GM21576 (cell line): ENCODE measurements around the gene TREX2.

Experiments used
- ATAC-seq: cut with Tn5 transposase; IDR thresholded peaks from one replicate; pipeline ENCODE4 v1.9.1; 2021; ENCODE audit warnings: mild to moderate bottlenecking, moderate library complexity; ENCODE audit not compliant: unreplicated experiment

Gene TREX2, protein sequence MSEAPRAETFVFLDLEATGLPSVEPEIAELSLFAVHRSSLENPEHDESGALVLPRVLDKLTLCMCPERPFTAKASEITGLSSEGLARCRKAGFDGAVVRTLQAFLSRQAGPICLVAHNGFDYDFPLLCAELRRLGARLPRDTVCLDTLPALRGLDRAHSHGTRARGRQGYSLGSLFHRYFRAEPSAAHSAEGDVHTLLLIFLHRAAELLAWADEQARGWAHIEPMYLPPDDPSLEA

DNA sequence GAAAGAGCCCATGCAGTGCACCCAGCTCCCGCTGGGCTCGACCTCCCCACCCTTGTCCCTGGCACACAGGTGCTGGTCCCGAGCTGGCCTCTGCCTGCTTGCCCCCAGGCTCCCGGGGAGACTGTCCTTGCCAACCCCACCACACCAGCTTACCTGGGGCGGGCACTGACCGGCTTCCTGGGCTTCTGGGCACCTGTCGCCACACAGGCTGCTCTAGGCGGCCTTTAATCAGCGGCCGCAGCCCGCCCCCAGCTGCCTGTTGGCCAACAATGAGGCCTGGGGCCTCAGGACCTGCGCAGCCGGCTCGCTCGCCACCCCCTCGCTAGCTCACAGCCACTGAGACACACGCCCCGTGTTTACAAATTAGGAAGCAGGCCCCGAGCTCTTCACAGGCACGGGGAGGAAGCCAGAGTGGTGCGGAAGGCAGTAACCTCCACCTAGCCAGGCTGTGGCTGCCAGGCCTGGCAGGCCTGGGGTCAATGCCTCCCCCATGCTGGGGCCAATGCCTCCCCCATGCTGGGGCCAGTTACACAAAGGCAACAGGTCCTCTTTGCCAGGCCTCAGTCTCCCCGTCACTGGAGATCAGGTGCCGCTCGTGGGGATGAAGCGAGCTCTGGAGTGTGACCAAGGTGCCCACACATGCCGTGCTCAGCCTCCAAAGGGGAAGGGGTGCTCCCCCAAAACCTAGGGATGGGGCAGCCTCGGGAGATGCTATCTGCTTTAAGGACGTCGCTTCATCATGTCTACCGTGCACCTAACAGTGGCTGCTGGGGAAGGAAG is at the start of gene TREX2:
TSS of gene TREX2 (minus strand) at position 201 of the 780 bp plus-strand sequence. CDS start 626 bp downstream, outside the sequence.
- ATAC-seq = no peak

GRCh38 chrX:153495362-153495751 is 49.5 kb upstream of the TREX2 start:
- ATAC-seq = no peak

- ATAC-seq = no peak
These were observed 48.9 kb upstream of the TREX2 start, which contains the start of gene BGN for GRCh38 chrX:153494541-153495361. TSS of gene BGN (plus strand) at chrX:153494980. CDS start at chrX:153504632, 9,652 bp downstream.

DNA sequence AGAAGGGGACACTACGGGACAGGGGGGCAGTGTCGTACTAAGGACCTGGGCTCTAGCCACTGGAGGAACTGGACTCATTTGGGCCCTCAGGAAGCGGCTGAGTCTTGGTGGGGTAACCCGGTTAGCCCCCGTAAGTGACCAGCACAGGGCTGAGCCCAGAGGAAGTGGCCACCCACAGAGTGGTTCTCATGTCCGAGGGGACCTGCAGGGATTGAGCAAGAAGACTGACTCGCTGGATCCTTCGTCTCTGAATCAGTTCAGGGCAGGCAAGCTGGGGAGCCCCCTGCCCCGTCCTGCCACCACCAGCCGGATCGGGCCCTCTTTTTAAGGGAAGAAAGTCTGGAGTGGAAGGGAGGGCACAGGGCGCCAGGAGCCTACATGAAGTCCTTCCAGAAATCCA is 48.2 kb upstream of the TREX2 start:
- no peak for ATAC-seq

DNA sequence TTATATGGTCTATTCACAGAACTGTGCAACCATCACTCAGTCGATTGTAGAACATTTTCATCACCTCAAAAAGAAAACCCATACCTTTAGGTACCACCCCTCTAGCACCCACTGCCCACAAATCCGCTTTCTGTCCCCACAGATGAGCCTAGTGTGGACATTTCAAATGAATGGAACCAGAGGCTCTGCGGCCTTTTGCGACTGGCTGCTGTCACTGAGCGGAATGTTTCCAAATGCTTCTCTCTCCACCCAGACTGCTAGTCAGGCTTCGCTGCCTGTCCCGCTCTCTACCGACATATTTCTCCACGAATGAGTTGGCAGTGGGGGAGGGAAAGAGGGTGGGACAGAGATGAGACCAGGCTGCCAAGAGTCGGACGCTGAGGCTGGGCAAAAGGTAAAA is 47.2 kb upstream of the TREX2 start:
- ATAC-seq = no peak

DNA sequence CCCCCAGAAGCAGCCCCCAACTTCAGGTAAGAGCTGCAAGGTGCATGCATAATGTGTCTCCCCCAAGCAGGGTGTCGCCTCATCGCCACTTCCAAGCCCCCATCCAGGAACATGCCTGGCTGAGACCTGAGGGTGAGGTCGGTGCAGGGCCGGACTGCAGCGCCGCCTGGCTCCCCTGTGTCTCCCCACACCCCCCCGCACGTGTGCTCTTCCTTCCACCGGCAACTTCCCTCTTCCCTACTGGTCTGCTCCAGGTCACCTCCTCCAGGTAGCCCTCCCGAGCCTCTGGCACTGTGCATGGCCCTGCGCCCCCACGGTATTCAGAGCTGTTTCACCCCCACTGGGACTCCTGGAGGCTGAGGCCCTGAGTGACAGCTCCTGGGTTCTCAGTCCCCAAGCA is 46.7 kb upstream of the TREX2 start:
- no peak for ATAC-seq

DNA sequence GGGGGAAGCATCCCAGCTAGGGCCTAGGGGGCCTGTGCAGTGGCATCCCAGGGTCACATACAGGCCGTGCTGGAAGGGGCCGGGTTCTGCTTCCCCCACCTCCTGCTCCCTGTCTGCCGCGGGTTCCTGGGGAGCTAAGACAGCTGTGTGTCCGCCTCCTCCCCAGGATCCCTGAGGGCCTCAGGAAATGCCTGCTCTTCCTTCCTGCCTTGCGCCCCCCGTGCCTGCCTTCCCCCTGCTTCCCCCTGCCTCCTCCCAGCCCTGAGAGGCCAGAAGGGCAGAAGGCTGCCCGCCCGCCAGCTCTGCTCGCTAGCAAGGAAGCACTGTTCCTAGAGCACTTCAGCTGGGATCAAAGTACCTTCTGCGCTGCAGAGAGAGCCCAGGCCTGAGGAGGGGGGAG is 46.1 kb upstream of the TREX2 start:
- no peak for ATAC-seq

- ATAC-seq = no peak
These were observed 45.6 kb upstream of the TREX2 start for GRCh38 chrX:153491351-153491914.

GRCh38 chrX:153490217-153490930 is 44.5 kb upstream of the TREX2 start:
- no peak for ATAC-seq

DNA sequence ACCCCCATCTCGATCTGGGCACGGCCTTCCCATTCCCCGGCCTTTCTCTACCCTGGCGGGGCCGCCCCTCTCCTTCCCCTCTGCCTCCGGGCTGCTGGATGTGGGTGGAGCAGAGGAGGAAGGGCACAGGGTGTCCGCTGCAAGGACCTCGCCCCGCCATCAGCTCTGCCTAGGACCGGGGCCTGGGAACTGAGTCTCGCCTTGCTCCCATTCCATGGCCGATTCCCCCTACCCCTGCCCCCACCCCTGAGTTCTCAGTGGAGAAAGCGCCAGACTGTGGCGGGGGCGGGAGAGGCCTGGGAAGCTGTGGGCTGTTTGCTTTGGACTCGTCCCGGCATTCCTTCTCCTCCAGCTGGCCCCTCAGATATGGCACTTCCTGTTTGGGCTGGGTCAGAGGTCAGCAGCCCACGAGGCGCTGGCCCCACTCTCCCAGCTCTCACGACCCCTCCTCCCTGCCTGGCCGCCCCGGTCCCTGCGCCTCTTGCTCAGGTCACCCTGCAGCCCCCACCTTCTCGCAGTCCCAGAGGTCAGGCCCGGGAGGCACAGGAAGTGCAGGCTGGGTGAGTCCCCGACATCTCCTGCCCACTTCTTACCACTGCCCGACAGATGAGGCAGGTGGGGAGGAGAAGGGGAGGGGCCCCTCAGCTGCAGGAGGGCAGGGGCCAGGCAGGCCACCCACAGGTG is 42.5 kb upstream of the TREX2 start:
- no peak for ATAC-seq

- ATAC-seq = no peak
These were observed 41.8 kb upstream of the TREX2 start for GRCh38 chrX:153487590-153488071.

GRCh38 chrX:153486171-153486570 is 40.3 kb upstream of the TREX2 start:
- ATAC-seq = no peak

- no peak for ATAC-seq
These were observed 39.7 kb upstream of the TREX2 start for GRCh38 chrX:153485396-153486080.

DNA sequence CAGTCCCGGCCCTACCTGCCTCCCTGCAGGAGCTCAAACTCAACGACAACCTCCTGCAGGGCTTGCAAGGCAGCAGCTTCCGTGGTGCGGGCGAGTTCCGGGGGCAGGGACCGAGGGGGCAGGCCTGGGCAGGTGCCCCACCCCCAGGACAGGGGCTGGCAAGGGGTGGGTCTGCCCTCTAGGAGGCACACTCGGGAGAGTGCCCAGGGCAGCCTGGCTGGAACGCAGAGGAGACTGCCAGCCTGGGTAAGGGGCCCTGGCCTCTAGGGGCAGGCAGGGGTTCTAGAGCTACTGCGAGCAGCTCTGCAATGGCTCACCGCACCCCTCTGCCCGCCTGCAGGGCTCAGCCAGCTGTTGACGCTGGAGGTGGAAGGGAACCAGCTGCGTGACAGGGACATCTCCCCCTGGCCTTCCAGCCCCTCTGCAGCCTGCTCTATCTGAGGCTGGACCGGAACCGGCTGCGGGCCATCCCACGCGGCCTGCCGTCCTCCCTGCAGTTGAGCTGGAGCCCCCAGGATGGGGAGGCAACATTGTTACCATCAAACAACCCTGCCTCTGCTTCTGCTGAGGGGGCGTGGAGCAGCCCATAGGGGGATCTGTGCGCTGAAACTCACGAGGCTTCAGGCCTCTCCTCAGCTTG is 36.6 kb upstream of the TREX2 start:
- no peak for ATAC-seq

GRCh38 chrX:153481043-153481442 is 35.2 kb upstream of the TREX2 start:
- ATAC-seq = no peak

DNA sequence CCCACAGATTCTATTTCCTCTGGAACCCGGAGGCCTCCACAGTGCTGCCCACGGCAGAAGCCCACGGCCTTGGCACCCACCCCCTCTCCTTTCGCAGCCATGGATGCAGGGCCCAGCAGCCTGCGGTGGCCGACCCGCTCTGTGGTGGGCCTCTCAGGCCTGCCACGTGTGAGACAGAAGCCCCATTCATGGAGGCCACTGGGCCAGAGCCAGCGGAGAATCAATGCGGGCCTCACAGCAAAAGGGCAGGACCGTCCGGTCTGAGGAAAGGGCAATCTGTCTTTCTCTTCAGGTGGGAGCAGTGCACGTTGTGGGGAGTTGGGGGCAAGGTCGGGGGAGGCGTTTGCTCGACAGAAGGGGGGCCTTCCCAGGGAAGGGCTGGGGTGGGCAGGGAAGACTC is 32.9 kb upstream of the TREX2 start:
- ATAC-seq = no peak

DNA sequence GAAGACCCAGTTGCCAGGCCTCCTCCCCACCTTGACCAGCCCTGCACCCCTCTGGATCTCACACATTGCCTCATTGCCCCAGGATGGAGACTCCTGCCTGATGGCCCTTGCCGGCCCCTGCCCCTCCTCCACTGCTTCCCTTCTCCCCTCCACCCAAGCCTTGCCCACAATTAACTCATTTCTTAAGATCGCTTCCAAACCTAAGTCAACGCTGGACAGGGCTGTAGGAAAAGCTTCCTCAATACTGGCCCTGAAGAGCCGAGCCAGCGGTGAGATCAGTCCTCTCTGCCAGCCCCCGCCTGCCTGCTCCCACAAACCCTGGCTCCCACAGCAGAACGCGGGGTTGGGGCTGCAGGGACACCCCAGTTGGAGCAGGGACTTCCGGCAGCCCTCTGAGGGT is 32.0 kb upstream of the TREX2 start:
- ATAC-seq = no peak

DNA sequence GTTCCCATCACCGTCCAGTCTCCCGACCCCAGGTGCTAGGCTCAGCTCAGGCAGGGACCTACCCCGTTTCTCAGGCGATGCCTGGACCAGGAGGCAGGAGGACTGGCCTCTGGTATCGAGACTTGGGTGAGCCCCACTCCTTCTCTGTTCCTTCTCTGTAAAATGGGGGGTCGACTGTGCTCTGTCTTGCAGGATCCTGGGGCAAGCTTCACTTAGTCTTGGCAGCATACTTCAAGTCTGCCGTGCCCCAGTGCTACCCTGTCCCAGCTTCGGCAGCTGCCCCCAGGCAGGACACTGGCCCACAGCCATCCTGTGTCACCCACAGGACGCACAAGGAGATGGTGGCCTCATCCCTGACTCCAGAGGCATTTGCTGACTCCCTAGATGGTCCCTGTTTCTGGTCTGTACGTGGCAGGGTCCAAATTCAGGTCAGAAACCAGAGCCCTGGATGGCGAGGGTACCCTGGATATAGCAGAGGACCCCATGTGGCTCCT is 31.6 kb upstream of the TREX2 start:
- no peak for ATAC-seq
